DMS79 treated with DMSO at 0.1 percent for 48 hours (cell line): ENCODE results near the gene PRTG.
"Not testable (repeated sequence)": the region's sequence is repeated elsewhere in the genome, so short reads cannot be mapped to it uniquely, and the experiment has no call there.

Experiments used
- DNase-seq: peaks from one replicate; lab custom pipeline; 2025; lab: John Stamatoyannopoulos, UW

PRTG gene

DNA sequence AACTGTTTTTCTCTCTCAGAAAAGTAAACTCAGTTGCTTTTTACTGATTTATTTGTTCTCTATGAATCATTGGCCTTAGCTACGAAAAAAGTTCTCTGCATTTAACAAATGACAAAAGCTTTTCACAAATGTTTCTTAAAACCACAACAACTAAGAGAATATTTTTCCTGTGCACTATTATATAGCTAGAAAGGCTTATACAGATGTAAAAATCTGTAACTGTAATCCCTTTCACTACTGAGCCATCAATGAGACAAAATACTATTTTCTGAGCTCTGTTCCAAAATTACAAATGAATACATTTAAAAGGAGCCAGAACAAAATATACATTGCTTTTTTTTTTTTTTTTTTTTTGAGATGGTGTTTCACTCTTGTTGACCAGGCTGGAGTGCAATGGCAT, 109.2 kb downstream of the PRTG start:
- no peak for DNase-seq

DNA sequence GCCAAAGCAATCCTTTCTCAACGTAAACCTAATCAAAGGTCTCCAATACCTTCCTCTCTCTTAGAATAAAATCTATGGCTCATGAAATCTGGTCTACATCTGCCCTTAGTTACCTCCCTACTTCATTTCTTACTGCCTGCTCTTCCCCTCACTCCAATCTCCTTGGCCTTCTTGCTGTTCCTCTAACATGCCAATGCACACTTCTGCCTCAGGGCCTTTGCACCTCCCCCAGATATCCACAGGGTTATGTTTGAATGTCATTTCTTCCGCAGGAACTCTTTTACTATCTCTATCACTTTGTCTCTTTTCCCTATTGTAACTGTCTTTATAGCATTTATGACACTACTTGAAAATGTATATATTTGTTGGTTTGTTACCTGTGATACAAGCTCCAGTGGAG, 110.5 kb downstream of the PRTG start:
- no peak for DNase-seq

DNA sequence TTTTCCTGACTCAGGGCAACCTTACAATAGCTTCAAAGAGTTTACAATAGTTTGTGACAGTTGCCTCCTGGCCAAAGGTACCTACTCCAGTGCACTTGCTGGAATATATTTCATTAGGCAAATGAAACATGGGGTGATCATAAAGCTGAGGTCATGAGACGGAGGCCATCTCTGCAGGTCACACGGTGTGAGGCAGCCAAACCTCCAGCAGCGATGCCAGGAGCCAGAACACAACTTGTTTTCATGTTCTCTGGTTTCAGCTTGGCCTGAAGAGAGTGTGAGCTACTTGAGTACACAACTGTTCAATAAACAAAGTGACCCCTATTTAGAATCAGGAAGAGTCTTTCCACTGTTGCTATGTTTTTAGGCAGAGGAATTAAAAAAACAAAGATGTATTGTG, 112.1 kb downstream of the PRTG start:
- no peak for DNase-seq

DNA sequence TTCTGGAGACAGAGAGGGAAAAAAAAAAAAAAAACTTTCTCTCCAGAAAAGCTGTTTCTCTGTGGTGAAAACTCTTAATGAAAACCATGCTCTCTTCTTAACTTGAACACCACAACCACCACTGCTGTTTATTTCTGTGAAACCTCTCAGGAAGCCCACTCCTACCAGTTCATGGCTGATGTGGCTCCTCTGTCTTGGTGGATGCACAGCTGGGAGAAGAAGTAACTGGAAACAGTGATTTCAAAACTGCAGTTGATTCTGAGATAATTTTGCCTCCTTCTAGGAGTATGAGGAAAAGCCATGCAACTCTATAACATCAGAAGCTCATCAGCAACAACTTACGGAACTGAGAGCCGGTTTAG, 114.6 kb downstream of the PRTG start:
- no peak for DNase-seq

DNA sequence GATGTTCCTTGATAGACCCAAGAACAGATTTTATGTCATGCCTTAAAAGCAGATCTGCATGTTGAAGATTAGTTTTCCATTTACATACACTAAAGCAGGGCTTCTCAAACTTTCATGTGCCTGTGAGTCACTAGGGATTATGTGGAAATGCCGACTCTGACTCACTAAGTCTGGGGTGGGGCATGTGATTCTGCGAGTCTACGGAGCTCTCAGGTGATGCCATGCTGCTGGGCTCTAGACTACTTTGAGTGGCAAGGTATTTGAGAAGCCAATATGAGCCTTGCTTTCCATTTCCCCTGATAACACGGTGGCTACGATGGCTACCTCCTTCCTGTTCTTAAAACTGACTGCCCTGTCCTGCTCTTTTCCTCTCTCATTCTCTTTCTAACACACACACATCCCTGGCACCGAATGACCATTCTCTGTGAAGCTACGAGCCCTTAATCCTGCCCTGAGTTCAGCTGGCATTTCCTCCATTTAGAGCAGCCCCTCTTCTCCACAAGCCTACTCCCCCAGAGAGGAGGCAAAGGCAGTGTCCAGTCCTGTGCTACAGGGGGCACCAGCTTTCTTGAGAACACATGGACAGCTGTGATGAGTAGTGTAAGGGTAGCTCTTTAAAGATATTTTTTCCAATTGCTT, 115.1 kb downstream of the PRTG start:
- no peak for DNase-seq

DNA sequence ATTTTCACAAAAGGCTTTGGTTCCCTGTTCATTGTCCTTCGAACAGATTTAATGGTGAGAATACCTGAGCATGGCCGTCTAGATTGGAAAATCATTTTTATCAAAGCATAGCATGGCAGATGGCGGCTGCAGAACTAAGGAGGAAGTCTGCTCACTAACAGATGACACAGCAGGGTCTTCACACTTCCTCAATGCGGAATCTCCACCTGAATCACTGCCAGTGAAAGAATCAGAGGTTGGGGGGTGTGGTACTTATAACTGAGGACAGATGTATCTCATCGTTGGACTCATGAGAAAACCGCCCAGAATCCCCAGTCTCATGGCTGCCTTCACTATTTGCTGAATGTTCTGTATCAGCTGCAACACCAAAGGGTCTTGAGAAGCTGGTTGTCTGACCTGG, 123.2 kb downstream of the PRTG start:
- no peak for DNase-seq

DNA sequence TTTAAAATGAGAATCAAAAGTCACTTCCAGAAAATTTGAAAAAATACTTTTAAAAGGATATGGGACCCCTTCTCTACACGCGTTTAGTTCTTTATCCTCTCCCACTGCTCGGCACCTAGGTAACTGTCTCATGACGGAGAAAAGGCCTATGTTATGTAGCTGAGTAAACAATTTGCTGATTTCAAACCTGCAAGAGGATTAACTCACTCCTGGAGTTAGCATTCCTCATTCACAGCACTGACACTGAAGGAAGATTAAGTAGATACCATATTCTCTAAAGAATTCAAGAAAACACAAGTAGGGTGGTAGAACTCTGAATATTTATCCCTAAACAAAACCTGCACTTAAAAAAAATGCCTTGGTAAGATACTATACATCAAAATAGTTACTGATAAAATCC, 124.6 kb downstream of the PRTG start:
- DNase-seq: no peak

DNA sequence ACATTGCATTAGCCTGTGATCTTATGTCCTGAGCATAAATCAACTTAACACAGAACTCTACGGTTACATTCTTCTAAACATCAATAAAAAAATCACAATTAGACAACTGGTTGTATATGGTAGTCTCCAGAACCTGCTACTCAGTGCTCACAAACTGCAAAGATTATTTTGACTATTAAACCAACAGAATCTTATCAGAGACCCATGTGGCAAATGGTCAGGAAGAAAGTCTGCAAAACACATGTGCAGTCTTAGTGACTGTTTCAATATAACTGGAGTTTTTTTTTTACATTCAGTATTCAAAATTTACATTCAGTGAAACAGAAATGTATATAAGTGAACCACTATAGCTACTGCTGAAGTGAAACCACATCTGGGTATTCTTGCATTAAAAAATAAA, 127.5 kb downstream of the PRTG start:
- DNase-seq: no peak

DNA sequence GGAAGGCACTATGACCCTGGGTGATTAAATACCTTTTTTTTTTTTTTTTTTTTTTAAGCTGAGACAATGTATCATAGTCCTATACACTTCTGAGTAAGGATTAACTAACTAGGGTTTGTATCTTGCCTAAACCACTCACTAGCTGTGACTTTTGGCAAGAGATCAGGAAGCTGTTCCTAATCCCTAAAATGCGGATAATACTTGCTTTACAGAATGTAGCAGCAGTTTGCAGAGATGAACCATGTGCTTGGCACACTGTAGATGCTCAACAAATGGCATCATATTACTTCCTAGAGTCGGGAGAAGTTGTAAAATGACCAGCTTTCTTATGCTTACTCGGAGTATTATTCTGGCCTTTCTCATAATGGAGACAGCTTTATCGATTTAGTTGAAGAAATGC, 129.2 kb downstream of the PRTG start:
- DNase-seq: no peak

DNA sequence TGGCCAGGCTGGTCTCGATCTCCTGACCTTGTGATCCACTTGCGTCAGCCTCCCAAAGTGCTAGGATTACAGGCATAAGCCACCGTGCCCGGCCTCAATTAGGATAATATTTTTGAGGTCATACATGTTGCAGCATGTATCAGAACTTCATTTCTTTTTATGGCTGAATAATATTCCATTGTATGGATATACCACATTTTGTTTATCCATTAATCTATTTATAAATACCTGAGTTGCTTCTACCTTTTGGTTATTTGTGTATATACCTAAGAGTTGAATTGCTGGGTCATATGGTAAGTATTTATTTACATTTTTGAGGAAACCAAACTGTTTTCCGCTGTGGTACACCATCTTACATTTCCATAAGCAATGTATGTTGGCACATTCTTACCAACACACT, 136.7 kb downstream of the PRTG start:
- DNase-seq: no peak

DNA sequence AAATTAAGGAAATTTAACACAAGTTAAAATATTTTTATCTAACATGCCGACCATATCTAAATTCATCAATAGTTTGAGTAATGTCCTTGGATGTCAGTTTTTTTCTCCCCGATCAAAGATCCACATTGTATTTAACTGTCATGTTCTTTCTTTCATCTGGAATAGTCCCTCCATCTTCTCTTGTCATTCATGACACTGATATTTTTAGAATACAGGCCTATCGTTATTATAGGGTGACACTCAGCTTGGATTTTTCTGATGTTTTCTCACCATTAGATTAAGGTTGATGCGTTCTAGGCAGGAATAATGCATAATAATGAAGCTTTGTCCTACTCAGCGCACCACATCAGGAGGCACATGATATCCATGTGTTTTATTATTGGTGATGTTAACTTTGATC, 141.6 kb downstream of the PRTG start:
- no peak for DNase-seq

DNA sequence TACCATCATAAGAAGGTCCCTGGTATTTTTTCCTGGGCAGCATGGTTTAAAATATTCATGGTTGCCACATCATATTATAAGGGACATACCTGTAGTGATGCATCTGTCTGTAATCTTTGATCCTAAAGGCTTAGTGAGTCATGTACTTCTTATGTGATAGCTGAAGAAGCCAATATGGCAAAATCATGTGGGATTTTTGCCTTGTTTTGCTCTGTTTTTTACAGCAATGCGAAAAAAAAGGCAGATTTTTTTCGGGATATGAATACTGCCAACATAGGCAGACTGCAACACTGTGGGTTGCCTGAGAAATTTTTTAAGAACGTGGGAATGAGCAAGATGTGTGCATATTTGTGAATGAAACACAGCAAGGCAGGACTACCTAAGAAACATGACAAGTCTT, 143.5 kb downstream of the PRTG start:
- no peak for DNase-seq

DNA sequence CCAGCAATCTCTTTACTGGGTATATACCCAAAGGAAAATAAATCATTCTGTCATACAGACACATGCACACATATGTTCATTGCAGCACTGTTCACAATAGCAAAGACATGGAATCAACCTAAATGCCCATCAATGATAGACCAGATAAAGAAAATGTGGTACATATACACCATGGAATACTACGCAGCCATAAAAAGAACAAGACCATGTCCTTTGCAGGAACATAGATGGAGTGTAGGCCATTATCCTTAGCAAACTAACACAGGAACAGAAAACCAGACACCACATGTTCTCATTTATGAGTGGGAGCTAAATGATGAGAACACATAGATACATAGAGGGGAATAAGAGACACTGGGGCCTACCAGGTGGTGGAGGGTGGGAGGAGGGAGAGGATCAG, 149.9 kb downstream of the PRTG start:
- not testable (repeated sequence) for DNase-seq

DNA sequence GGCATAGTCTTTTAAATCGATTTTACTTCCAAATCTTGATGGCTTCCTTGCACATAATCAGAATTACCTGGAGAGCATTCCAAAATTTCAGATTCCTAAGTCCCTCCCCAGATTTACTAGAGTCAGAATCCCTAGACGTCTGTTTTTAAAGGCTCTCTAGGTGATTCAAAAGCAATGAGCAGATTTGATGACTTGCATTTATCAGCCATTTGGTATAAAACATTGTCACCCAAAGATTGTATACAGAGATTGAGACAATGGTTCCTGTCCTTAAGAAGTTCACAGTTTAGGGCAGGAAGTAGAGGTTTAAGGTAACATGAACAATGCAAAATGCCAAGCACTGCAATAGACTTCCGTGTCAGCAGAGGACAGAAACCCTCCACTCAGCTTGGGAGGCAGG, 152.2 kb downstream of the PRTG start:
- no peak for DNase-seq

DNA sequence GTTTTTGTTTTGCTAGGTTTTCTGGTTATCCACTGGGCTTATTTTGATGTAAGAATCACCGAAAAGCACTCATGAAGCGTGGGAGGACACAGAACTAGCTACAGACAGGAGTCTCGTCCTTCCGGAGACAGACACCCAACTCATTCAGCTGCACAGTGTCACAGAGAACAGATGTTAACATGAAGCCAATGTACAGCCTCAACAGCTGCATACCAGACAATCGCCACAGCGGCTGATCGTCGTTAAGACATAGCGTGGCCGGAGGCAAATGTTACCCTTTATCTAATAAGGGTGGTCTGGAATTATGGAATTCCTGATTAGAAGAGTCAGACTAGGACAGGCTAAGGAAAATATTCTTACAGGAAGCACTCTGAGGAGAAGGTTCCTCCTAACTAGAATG, 153.7 kb downstream of the PRTG start:
- no peak for DNase-seq

DNA sequence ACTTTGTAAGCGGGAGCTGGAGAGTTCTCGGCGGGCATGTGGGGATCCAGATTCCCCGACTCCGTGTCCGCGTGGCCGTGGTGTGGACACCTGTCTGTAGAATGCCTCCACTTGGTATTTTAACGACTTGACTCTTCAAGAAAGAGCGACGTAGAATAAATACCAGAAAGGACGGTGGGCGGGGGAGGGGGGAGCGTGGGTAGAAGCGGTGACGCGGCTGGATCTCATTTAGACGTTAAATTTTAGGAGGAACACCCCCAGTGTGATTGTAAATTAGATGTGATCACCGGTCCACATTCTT, 154.2 kb downstream of the PRTG start:
- DNase-seq: no peak

DNA sequence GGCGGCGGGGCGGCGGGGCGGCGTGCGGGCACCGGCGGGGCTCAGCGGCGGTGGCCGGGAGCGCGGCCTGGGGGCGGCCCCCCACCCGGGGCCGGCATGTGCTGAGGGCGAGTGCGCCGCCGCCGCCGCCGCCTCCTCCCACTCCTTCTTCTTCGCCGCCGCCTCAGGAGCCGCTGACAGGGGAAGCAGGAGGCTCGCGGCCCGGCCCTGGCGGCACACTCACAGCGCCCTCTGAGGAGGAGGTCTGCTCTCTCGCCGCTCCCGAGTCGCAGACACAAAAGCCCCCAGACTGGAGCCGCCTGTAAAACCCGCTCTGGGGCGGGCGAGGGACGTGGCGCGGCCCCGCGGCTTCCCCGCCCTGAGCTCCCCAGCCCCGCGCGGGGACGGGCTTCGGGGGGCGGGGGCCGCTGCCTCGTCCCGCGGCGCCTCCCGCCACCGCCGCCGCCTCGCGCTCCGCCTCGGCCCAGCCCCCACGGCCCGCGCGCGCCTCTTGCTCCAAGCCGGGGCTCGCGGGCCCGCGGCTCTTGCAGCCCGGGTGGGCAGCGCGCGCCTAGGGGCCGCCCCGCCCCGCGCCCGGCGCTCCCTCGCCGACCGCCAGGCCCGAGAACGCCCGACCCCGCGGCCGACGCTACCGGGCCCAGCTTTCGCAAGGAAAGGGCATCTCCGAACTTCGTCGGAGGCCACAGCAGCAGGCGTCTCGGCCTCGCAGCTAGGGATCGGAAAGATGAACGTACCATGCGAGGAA, 154.7 kb downstream of the PRTG start, which contains the start of gene PYGO1:
TSS of gene PYGO1 (minus strand) at position 276 of the 745 bp plus-strand sequence. CDS start 462 bp downstream, outside the sequence.
- peak; percentile 13 for DNase-seq

DNA sequence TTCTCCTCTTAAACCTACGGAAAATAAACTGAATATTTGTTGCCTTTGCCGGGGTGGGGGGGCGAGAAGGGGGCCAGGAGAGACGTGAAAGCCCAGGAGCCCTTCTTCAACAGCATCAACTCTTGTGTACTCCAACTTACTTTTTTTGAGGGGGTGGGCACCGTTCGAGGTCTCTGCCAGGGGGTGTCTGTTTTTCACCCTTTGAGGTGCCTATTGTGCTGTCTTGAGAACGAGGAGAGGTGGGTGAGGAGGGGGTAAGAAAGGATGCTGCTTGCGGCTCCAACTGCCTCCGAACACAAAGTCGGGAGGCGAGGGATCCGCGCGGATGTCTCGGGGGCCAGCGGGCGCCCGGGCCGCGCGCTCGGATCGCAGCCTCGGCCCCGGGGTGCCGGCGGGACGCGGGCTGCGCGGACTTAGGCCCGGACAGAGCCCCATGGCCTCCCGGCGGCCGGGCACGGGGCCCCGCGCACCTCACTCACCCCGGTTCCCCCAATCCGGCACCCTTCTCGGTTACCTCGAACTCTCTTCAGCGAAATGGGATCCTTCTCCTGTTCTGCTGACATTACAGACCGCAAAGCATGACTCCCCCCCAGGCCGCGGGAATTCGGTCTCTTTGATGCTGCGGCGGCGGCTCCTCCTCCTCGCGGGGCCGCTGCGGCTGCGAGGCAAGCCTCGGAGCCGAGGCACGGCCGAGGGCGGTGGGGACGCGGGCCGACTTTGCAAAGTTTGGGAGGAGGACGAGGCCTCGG, 155.5 kb downstream of the PRTG start:
- peak; percentile 2 for DNase-seq

DNA sequence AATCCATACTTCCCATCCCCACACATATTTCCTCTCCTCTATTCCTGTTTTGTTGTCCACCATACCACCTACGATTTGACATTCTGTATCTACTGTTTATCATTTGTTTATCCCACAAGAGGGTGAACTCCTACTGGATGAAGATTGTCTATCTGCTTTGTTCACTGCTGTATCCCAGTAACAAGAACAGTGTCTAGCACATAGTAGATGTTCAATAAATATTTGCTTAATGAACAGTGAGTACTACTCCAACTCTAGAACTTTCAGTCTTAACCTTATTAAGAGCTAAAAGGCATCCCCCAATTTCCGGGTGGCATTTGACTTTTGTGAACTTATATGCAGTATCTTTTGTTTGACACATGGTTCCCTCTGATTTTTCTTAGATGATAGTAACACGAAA, 156.1 kb downstream of the PRTG start:
- no peak for DNase-seq

DNA sequence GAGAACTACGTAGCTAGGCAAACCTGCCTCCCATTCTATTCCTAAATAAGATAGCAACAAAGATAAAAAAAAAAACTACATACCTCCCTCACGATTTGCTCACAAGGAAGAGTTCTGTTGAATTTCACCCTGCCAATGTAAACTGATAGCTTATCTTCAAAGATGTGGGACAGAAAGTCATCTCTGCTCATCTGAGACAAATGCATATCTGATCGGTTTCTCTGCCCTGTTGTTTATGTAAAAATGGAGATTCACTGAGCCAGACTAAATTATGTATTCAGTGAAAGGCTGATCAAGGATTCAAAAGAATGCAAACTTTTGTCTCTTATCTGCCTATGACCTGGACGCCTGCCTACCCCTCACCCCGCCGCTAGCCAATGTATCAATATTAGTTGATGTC, 166.0 kb downstream of the PRTG start:
- DNase-seq: no peak

DNA sequence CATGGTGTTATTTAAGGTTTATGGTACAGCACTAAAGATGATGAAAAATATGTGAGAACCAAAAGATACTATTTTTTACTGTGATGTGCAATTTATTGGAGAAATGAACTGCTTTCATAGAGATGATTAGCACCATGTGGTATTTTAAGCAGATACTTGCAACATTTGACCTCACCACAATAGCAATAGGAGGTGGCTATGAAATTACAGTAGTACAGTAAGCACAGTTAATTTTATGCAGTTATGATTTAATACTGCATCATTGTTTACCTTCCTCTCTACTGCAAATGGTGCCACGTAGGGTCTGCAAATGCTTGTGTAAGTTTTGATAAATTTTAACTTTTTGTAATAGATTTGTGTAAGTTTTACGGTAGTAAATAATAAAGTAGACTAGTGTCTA, 168.9 kb downstream of the PRTG start:
- DNase-seq: no peak

DNA sequence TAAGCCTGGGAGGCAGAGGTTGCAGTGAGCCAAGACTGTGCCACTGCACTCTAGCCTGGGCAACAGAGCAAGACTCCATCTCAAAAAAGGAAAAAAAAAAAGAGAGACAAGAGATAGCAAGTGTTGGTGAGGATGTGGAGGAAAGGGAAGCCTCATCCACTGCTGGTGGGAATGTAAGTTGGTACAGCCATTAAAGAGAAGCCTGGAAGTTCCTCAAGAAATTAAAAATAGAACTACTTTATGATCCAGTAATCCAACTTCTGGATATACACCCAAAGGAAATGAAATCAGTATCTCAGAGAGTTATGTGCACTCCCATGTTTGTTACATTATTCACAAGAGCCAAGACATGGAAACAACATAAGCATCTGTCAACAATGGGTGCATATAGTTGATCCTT, 169.7 kb downstream of the PRTG start:
- no peak for DNase-seq

DNA sequence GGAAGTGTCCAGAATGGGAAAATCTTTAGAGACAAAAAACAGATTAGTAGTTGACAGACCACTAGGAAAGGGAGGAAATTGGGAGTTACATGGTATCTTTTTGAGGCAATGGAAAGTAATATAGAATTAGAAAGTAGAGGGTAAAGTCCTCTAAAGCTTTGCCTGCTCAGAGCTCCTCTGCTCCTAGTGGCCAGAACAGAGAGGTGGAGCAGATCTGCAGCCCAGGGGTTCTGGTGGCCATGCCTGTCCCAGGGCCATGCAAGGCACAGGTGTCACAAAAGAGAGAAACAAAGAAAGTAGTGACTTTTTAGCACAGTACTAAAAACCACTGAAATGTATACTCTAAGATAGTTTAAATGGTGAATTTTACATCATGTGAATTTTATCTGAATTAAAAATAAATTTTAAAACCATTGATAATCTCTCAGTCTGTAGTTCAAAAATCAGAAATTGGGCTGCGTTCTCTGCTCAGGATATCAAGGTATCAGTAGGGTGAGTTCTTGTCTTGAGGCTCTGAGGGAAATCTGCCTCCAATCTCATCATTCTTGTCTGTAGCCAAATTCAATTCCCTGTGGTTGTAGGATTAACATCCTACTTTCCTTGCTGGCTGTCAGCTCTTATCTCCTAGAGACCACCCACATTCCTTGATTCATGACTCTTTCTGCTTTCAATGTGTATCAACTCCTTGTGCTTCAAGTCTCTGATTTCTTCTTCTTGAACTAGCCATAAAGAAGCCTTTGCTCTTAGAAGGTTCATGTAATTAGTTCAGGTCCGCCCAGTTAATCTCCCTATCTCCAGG, 178.4 kb downstream of the PRTG start:
- DNase-seq: no peak
